Naive thymus-derived CD4-positive, alpha-beta T cell (primary cell): ENCODE results near the gene QKI. TPM values are rescaled to one million over a fixed set of nuclear protein-coding genes. Genes with fewer than 3 reads are reported as not detected.
A peak's percentile ranks its signal among the peaks of the same experiment; 100 is the strongest.

Experiments
- ATAC-seq: fragments of 150-1000 bp; cut with Tn5 transposase; 2 replicates; pipeline ENCODE4 v1.10.0; 2021; ENCODE audit warnings: mild to moderate bottlenecking, moderate library complexity
- CTCF ChIA-PET: fragments of 350-600 bp; sonication (Branson Sonifier 250); formaldehyde crosslinking; loops from one replicate; lab custom pipeline; 2021; ENCODE audit warnings: antibody characterized with exemption; lab: Charles Lee
- POLR2A ChIA-PET: fragments of 350-600 bp; sonication (Branson Sonifier 250); formaldehyde crosslinking; loops from one replicate; lab custom pipeline; 2021; ENCODE audit warnings: antibody characterized with exemption, inconsistent platforms; lab: Charles Lee
- DNase-seq, 9 donors: peaks; one replicate each; pipeline versions ENCODE4 v3.0.0 to v3.0.0-alpha.2; 2020 to 2022; ENCODE audit warnings: mixed read lengths in 1 of 9
- H3K27ac ChIP-seq: one replicate; pipeline ENCODE4 v1.7.0; 2013; ENCODE audit warnings: mild to moderate bottlenecking, low read depth, low read length, moderate library complexity
- H3K27me3 ChIP-seq, 2 donors: one replicate each; pipeline ENCODE4 v1.7.0; 2013; ENCODE audit warnings: low read length in 2 of 2, mild to moderate bottlenecking in 2 of 2, moderate library complexity in 2 of 2; ENCODE audit not compliant: control insufficient read depth in 2 of 2, insufficient read depth in 2 of 2
- H3K36me3 ChIP-seq, 3 experiments: 1 replicate in 2 of 3; 2 replicates in 1 of 3; pipeline ENCODE4 v1.7.0; 2013; ENCODE audit warnings: low read length in 3 of 3, mild to moderate bottlenecking in 3 of 3, moderate library complexity in 1 of 3; ENCODE audit not compliant: insufficient read depth in 3 of 3, control insufficient read depth in 2 of 3
- H3K4me1 ChIP-seq, 2 donors: one replicate each; pipeline ENCODE4 v1.7.0; 2013; ENCODE audit warnings: low read length in 2 of 2, mild to moderate bottlenecking in 2 of 2, moderate library complexity in 1 of 2; ENCODE audit not compliant: control insufficient read depth in 2 of 2, insufficient read depth in 2 of 2
- H3K4me3 ChIP-seq: 2 replicates; pipeline ENCODE4 v1.7.0; 2013; ENCODE audit warnings: mild to moderate bottlenecking, low read length
- H3K9me3 ChIP-seq, 3 experiments: 1 replicate in 2 of 3; 2 replicates in 1 of 3; pipeline ENCODE4 v1.7.0; 2013; ENCODE audit warnings: low read length in 3 of 3; ENCODE audit not compliant: control insufficient read depth in 2 of 3
- H3K27ac Mint-ChIP-seq, 9 donors: one replicate each; pipeline ENCODE4 v1.8.0; 2020 to 2022; ENCODE audit warnings: mixed read lengths in 9 of 9, mild to moderate bottlenecking in 8 of 9, moderate library complexity in 5 of 9, inconsistent platforms in 2 of 9
- H3K27me3 Mint-ChIP-seq, 5 donors: one replicate each; pipeline ENCODE4 v1.8.0; 2021 to 2022; ENCODE audit warnings: mixed read lengths in 5 of 5, mild to moderate bottlenecking in 1 of 5
- H3K36me3 Mint-ChIP-seq, 5 donors: one replicate each; pipeline ENCODE4 v1.8.0; 2020 to 2022; ENCODE audit warnings: mixed read lengths in 5 of 5, mild to moderate bottlenecking in 3 of 5, inconsistent platforms in 1 of 5
- H3K4me1 Mint-ChIP-seq, 7 donors: one replicate each; pipeline ENCODE4 v1.8.0; 2020 to 2022; ENCODE audit warnings: mixed read lengths in 7 of 7, mild to moderate bottlenecking in 3 of 7, inconsistent platforms in 1 of 7
- H3K4me3 Mint-ChIP-seq, 10 donors: one replicate each; pipeline ENCODE4 v1.8.0; 2020 to 2022; ENCODE audit warnings: mild to moderate bottlenecking in 10 of 10, mixed read lengths in 10 of 10, moderate library complexity in 6 of 10, inconsistent platforms in 2 of 10
- H3K9me3 Mint-ChIP-seq, 11 donors: one replicate each; pipeline ENCODE4 v1.8.0; 2020 to 2022; ENCODE audit warnings: mixed read lengths in 11 of 11, mild to moderate bottlenecking in 4 of 11, inconsistent platforms in 1 of 11, moderate library complexity in 1 of 11
- intact Hi-C, 2 donors: fragments of 100-400 bp; cut with micrococcal nuclease; formaldehyde crosslinking; loops; one replicate each; pipeline ENCODE4 v1.15.1; 2023
- polyA plus RNA-seq, 2 donors: library from polyadenylated mRNA; unstranded; fragments of 300-500 nt; fragmentation: Illumina TruSeq; gene quantifications; one replicate each; pipeline ENCODE4 v1.2.3, GENCODE V29; 2021
- total RNA-seq, 6 experiments: library from RNA in 5 of 6; stranded (reverse) in 5 of 6; gene quantifications; 1 replicate in 5 of 6; 2 replicates in 1 of 6; pipeline ENCODE4 v1.2.3 and lab custom pipeline; 2021 to 2026

The QKI gene
- total and polyA plus RNA-seq, 7 experiments from 2014 or later = 15.0 to 147 (median 72.5) TPM

DNA sequence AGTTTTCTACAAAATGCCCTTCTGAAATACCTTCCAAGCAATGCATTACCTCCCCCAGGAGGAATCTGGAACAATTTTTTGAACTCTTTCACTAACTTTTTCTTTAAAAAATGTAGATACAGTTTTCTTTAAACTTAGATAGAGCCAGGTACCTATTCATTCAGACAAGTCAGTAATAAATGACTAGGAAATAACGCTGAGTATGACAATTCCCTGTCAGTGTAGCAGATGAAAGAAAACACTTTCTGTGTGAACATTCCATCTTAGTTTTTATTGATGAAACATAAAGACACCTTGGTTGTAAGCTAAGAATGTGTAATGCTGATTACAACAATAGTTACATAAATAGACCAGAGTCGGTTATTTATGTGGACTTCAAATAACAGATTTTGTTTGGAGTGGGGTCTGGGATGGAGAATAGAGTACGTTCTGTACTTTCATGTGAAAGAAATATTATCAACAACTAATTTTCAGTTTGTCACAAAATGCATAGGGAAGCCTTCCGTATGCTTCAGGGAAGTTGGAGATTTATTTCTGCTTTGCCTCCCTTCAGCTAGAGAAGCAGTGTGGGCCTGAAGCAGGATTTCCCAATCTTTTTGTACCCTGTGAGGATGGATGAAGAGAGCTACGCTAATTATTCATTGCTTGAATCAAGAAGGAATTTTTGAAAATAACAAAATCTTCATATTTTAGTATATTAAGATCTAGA, 19.2 kb upstream of the QKI start:
- H3K4me3 Mint-ChIP-seq = no peak overlapping the region
- H3K4me1 Mint-ChIP-seq = peaks cover 0 to 10% (median 6%) of the 10 kb centered on the region in 7 donors
- peaks cover 12 to 45% (median 34%) of the 10 kb centered on the region in 5 donors for H3K27me3 Mint-ChIP-seq
- Histone ChIP-seq H3K27ac (no peak overlapping the region), H3K27me3 (no peaks in the 10 kb centered on the region), H3K36me3 (no peaks in the 10 kb centered on the region), H3K4me1 (no peaks in the 10 kb centered on the region), H3K9me3 (no peaks in the 10 kb centered on the region), H3K4me3 (no peak overlapping the region)
- no peak overlapping the region for H3K27ac Mint-ChIP-seq
- POLR2A ChIA-PET = no interaction called here
- DNase-seq (no peak), ATAC-seq (no peak)
- intact Hi-C loops = no loop called here
- no peaks in the 10 kb centered on the region for H3K9me3 Mint-ChIP-seq
- CTCF ChIA-PET = no interaction called here
- H3K36me3 Mint-ChIP-seq = no peaks in the 10 kb centered on the region

DNA sequence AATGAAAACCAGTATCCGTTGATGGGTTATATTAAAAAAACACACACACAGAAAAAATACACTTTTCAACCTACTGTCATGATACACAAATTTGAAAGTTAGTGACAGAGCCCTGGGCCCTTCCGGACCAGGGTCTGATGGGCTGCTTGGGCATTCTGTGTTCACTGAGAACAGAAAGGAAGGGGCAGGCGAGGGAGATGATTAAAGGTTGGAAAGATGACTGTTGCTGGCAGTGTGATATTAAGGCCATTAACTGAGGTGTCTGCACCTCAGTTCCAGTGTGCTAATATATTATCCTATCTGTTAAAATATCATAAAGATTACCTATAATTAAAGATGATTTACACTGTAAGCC, 18.7 kb upstream of the QKI start:
- Histone ChIP-seq H3K4me1 (no peaks in the 10 kb centered on the region), H3K9me3 (no peaks in the 10 kb centered on the region), H3K27me3 (no peaks in the 10 kb centered on the region), H3K27ac (no peak overlapping the region), H3K4me3 (no peak overlapping the region), H3K36me3 (no peaks in the 10 kb centered on the region)
- H3K9me3 Mint-ChIP-seq = no peaks in the 10 kb centered on the region
- ChIA-PET CTCF (no interaction called here), POLR2A (no interaction called here)
- H3K4me3 Mint-ChIP-seq = no peak overlapping the region
- H3K27me3 Mint-ChIP-seq = peaks cover 12 to 42% (median 32%) of the 10 kb centered on the region in 5 donors
- DNase-seq (no peak), ATAC-seq (no peak)
- H3K36me3 Mint-ChIP-seq = no peaks in the 10 kb centered on the region
- peaks cover 0 to 10% (median 6%) of the 10 kb centered on the region in 7 donors for H3K4me1 Mint-ChIP-seq
- intact Hi-C loops = no loop called here
- H3K27ac Mint-ChIP-seq = no peak overlapping the region

DNA sequence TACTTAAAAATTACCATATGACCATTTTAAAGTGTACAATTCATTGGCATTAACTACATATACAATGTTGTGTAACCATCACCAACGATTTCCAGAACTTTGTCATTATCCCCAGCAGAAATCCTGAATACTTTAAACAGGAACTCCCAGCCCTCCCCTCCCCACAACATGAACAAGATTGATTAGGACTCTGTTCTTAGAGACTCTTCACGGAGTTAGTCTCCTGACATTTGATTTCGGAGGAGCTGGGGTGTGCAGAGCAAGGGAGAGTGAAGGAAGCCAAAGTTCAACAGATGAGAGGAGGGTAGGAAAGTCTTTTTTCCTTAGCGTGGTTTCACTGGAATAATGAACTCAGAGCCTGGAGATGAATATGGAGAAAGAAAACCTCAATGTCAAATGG, 17.2 kb upstream of the QKI start:
- H3K9me3 ChIP-seq = no peaks in the 10 kb centered on the region
- ATAC-seq = no peak
- peaks cover 12 to 40% (median 27%) of the 10 kb centered on the region in 5 donors for H3K27me3 Mint-ChIP-seq
- H3K27ac ChIP-seq = no peak overlapping the region
- H3K4me1 Mint-ChIP-seq = peaks cover 0 to 10% (median 6%) of the 10 kb centered on the region in 7 donors
- H3K4me1 ChIP-seq = no peaks in the 10 kb centered on the region
- no peak for DNase-seq
- ChIA-PET CTCF (no interaction called here), POLR2A (interaction anchor here (0.5 kb wide), 1 partner anchor 100 kb away, joined by 4 read pairs; no protein-coding TSS in a partner anchor)
- H3K27me3 ChIP-seq = no peaks in the 10 kb centered on the region
- H3K36me3 ChIP-seq = no peaks in the 10 kb centered on the region
- no peak overlapping the region for H3K4me3 ChIP-seq
- H3K27ac Mint-ChIP-seq = no peak overlapping the region
- no peaks in the 10 kb centered on the region for H3K9me3 Mint-ChIP-seq
- no peaks in the 10 kb centered on the region for H3K36me3 Mint-ChIP-seq
- no peak overlapping the region for H3K4me3 Mint-ChIP-seq
- intact Hi-C loops = no loop called here

DNA sequence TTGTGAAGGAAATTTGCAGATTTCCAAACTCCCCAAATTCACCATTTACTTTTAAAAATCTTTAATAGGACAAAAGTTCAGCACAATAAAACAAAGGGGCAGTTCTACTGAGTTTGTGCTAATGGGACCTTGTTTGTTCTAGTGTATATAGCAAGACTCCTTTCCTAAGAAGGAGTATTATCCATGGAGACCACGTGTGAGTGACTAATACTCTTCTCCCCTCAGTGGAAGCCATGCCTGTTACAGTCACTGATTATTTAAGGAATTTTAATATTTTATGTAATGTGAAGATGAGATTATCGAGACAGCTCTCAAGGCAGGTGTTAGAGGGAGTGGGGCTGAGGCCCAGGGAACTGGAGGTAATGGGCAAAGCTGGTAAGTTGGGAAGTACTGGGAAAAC, 16.4 kb upstream of the QKI start:
- Histone ChIP-seq H3K9me3 (no peaks in the 10 kb centered on the region), H3K4me3 (no peak overlapping the region), H3K27me3 (no peaks in the 10 kb centered on the region), H3K27ac (no peak overlapping the region), H3K36me3 (no peaks in the 10 kb centered on the region), H3K4me1 (no peaks in the 10 kb centered on the region)
- CTCF ChIA-PET = no interaction called here
- intact Hi-C loops = no loop called here
- no peaks in the 10 kb centered on the region for H3K36me3 Mint-ChIP-seq
- POLR2A ChIA-PET = no interaction called here
- DNase-seq = no peak
- no peaks in the 10 kb centered on the region for H3K9me3 Mint-ChIP-seq
- peaks cover 12 to 39% (median 26%) of the 10 kb centered on the region in 5 donors for H3K27me3 Mint-ChIP-seq
- ATAC-seq = no peak
- H3K4me1 Mint-ChIP-seq = peaks cover 0 to 10% (median 6%) of the 10 kb centered on the region in 7 donors
- no peak overlapping the region for H3K27ac Mint-ChIP-seq
- no peak overlapping the region for H3K4me3 Mint-ChIP-seq

DNA sequence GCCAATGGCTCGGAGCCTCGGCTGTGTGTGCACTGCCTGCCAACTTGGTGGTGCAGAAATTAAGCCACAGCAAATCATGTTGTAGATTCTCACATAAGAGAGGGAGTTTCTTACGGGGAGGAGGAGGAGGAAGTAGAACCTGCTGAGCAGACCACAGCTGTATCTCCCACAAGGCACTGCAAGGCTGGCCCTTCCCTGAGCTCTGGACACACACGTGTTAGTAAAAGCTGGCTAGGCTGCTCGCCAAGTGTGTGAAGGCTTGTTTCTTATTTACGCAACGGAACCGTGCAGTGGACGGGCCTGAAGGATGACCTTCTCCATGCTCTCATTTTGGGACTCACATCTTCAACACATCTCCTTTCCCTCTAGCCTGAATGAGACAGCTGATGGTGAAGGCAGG, 15.7 kb upstream of the QKI start:
- Mint-ChIP-seq H3K27me3 (peaks cover 12 to 39% (median 26%) of the 10 kb centered on the region in 5 donors), H3K36me3 (no peaks in the 10 kb centered on the region), H3K9me3 (no peaks in the 10 kb centered on the region), H3K4me3 (no peak overlapping the region), H3K27ac (no peak overlapping the region), H3K4me1 (peaks cover 0 to 10% (median 6%) of the 10 kb centered on the region in 7 donors)
- peak; percentile 65 for ATAC-seq
- H3K27me3 ChIP-seq = no peaks in the 10 kb centered on the region
- ChIA-PET CTCF (no interaction called here), POLR2A (no interaction called here)
- no peaks in the 10 kb centered on the region for H3K9me3 ChIP-seq
- H3K27ac ChIP-seq = no peak overlapping the region
- intact Hi-C loops = no loop called here
- DNase-seq = no peak
- no peak overlapping the region for H3K4me3 ChIP-seq
- H3K36me3 ChIP-seq = no peaks in the 10 kb centered on the region
- no peaks in the 10 kb centered on the region for H3K4me1 ChIP-seq

DNA sequence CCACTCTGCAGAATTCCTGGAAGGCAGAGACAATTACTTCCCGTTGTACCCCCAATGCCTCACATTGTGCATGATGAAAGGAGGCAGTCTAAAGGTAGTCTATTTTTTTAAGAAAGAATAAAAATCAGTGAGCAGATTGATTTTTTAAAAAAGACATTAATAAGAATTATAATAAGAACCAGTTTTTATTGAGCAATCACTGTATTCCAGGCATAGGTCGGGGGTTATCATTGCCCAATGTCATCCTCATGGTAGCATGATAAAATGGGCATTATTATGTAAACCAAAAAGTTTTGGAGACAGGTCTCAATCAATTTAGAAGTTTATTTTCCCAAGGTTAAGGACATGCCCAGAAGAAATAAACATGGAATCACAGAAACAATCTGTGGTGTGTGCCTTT, 14.0 kb upstream of the QKI start:
- intact Hi-C loops = no loop called here
- POLR2A ChIA-PET = no interaction called here

More for the DNA sequence above, 14.0 kb upstream of the QKI start:
- DNase-seq (no peak), ATAC-seq (no peak)
- no peak overlapping the region for H3K27ac ChIP-seq
- H3K9me3 ChIP-seq = no peaks in the 10 kb centered on the region
- H3K27me3 Mint-ChIP-seq = peaks cover 12 to 30% (median 21%) of the 10 kb centered on the region in 5 donors
- H3K9me3 Mint-ChIP-seq = no peaks in the 10 kb centered on the region
- no peaks in the 10 kb centered on the region for H3K36me3 Mint-ChIP-seq
- H3K4me3 ChIP-seq = no peak overlapping the region
- H3K27ac Mint-ChIP-seq = no peak overlapping the region
- H3K4me1 ChIP-seq = no peaks in the 10 kb centered on the region
- H3K4me3 Mint-ChIP-seq = no peak overlapping the region
- peaks cover 2 to 13% (median 10%) of the 10 kb centered on the region in 7 donors for H3K4me1 Mint-ChIP-seq
- H3K36me3 ChIP-seq = no peaks in the 10 kb centered on the region
- CTCF ChIA-PET = no interaction called here
- H3K27me3 ChIP-seq = no peaks in the 10 kb centered on the region
